Epithelial cell of prostate (primary cell): ENCODE results near the gene ZFAND3.

Source experiments
- DNase-seq: peaks from one replicate; pipeline ENCODE4 v3.0.0-alpha.2; 2011; ENCODE audit warnings: low read depth, low spot score
- H3K27ac ChIP-seq: fragments of 450-650 bp; 2 replicates; pipeline ENCODE4 v1.5.1; 2017; ENCODE audit warnings: mild to moderate bottlenecking

Gene ZFAND3

GRCh38 chr6:38155621-38156204 is 336.2 kb downstream of the ZFAND3 start:
- no peak for DNase-seq
- no peak overlapping the region for H3K27ac ChIP-seq

GRCh38 chr6:38156818-38157565 is 337.5 kb downstream of the ZFAND3 start:
- no peak overlapping the region for H3K27ac ChIP-seq
- no peak for DNase-seq

- no peak for DNase-seq
- H3K27ac ChIP-seq = no peak overlapping the region
Measured at GRCh38 chr6:38157905-38158304, 338.4 kb downstream of the ZFAND3 start.

- DNase-seq = no peak
- no peak overlapping the region for H3K27ac ChIP-seq
Measured at GRCh38 chr6:38158762-38159350, 339.3 kb downstream of the ZFAND3 start.

- no peak overlapping the region for H3K27ac ChIP-seq
- DNase-seq = no peak
Measured at GRCh38 chr6:38159596-38159995, 340.1 kb downstream of the ZFAND3 start.

GRCh38 chr6:38160831-38161230 is 341.3 kb downstream of the ZFAND3 start:
- no peak overlapping the region for H3K27ac ChIP-seq

GRCh38 chr6:38161331-38161730 is 341.8 kb downstream of the ZFAND3 start:
- DNase-seq = no peak
- no peak overlapping the region for H3K27ac ChIP-seq

More at GRCh38 chr6:38160831-38161230, 341.3 kb downstream of the ZFAND3 start:
- no peak for DNase-seq

GRCh38 chr6:38161754-38162492 is 342.4 kb downstream of the ZFAND3 start:
- no peak overlapping the region for H3K27ac ChIP-seq
- DNase-seq = no peak

GRCh38 chr6:38162493-38163185 is 343.1 kb downstream of the ZFAND3 start:
- DNase-seq = no peak
- no peak overlapping the region for H3K27ac ChIP-seq

GRCh38 chr6:38163186-38164130 is 343.9 kb downstream of the ZFAND3 start:
- H3K27ac ChIP-seq = no peak overlapping the region
- DNase-seq = no peak

- DNase-seq = no peak
- H3K27ac ChIP-seq = no peak overlapping the region
Measured at GRCh38 chr6:38164131-38164481, 344.6 kb downstream of the ZFAND3 start.

- no peak overlapping the region for H3K27ac ChIP-seq
- no peak for DNase-seq
Measured at GRCh38 chr6:38164671-38165108, 345.2 kb downstream of the ZFAND3 start.

GRCh38 chr6:38166411-38167240 is 347.1 kb downstream of the ZFAND3 start:
- H3K27ac ChIP-seq = no peak overlapping the region
- DNase-seq = no peak

GRCh38 chr6:38167598-38167997 is 348.1 kb downstream of the ZFAND3 start:
- no peak overlapping the region for H3K27ac ChIP-seq
- DNase-seq = no peak

GRCh38 chr6:38168126-38168525 is 348.6 kb downstream of the ZFAND3 start:
- DNase-seq = no peak
- no peak overlapping the region for H3K27ac ChIP-seq

GRCh38 chr6:38168699-38169098 is 349.2 kb downstream of the ZFAND3 start:
- DNase-seq = no peak
- no peak overlapping the region for H3K27ac ChIP-seq

GRCh38 chr6:38169221-38169976 is 349.9 kb downstream of the ZFAND3 start:
- H3K27ac ChIP-seq = no peak overlapping the region
- DNase-seq = no peak
